Tibial artery (tissue), 4 donors: ENCODE results near the gene HERPUD2.

ENCODE experiments used
- DNase-seq, 2 donors: peaks; one replicate each; pipeline ENCODE4 v3.0.0-alpha.2; 2019
- H3K27ac ChIP-seq, 2 donors: fragments of 200-600 bp; sonication (generic) in 1 of 2; 1 replicate in 1 of 2; 2 replicates in 1 of 2; pipeline ENCODE4 v1.5.1; 2018 to 2019; ENCODE audit warnings: mild to moderate bottlenecking in 1 of 2
- H3K27me3 ChIP-seq, 2 donors: fragments of 200-600 bp; sonication (generic) in 1 of 2; one replicate each; pipeline versions ENCODE4 v1.5.1 to v1.6.0; 2016 to 2019
- H3K36me3 ChIP-seq, 3 donors: fragments of 200-600 bp; sonication (generic) in 2 of 3; one replicate each; pipeline ENCODE4 v1.5.1; 2016 to 2019; ENCODE audit warnings: mild to moderate bottlenecking in 2 of 3
- H3K4me1 ChIP-seq, 4 donors: fragments of 200-600 bp; sonication (generic) in 2 of 4; 1 replicate in 3 of 4; 2 replicates in 1 of 4; pipeline ENCODE4 v1.5.1; 2016 to 2019
- H3K4me3 ChIP-seq, 2 donors: fragments of 200-600 bp; sonication (generic) in 1 of 2; 1 replicate in 1 of 2; 2 replicates in 1 of 2; pipeline ENCODE4 v1.5.1; 2018 to 2019; ENCODE audit warnings: mild to moderate bottlenecking in 2 of 2
- H3K9me3 ChIP-seq, 3 donors: fragments of 200-600 bp; sonication (generic) in 1 of 3; one replicate each; pipeline ENCODE4 v1.5.1; 2016 to 2019
- intact Hi-C: fragments of 100-400 bp; cut with DNase I; formaldehyde crosslinking; loops from one replicate; pipeline ENCODE4 v1.15.0; 2023; ENCODE audit warnings: low total_unique reads
- TF ChIP-seq, protein P1 (sequence below), 2 experiments: fragments of 200-600 bp in 1 of 2; fragments of 450-650 bp in 1 of 2; IDR thresholded peaks; one replicate each; pipeline ENCODE4 v1.5.1; 2017 to 2019; ENCODE audit warnings: antibody characterized with exemption in 2 of 2, mild to moderate bottlenecking in 1 of 2, moderate library complexity in 1 of 2

Gene HERPUD2

DNA sequence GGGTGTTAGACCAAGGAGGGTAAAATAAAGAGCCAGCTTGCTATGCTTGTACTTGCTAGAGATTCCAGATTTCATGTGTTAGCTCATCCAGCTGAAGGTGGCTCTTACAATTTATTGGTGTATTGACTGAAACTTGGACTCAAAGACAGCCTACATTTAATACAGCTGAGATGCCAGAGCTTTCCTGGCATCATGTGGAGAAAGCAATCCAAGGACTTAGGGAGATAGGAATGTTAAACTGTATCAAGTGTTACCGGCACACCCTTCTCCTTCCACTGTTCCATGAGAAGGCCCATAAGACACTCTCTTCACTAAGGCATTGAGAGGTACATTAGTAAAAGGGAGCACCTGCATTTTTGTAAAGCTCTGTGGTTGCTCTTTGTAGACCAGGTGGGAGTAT lies 9.3 kb upstream of the HERPUD2 start:
- intact Hi-C loops: loop anchor here (10.0 kb wide), 2 partner anchors 281 to 441 kb away; no protein-coding TSS in a partner anchor
- no peak overlapping the region for H3K27ac ChIP-seq
- no peak for DNase-seq
- H3K9me3 ChIP-seq: no peaks in the 10 kb centered on the region
- no peak overlapping the region for H3K4me3 ChIP-seq
- TF ChIP-seq, protein P1, sequence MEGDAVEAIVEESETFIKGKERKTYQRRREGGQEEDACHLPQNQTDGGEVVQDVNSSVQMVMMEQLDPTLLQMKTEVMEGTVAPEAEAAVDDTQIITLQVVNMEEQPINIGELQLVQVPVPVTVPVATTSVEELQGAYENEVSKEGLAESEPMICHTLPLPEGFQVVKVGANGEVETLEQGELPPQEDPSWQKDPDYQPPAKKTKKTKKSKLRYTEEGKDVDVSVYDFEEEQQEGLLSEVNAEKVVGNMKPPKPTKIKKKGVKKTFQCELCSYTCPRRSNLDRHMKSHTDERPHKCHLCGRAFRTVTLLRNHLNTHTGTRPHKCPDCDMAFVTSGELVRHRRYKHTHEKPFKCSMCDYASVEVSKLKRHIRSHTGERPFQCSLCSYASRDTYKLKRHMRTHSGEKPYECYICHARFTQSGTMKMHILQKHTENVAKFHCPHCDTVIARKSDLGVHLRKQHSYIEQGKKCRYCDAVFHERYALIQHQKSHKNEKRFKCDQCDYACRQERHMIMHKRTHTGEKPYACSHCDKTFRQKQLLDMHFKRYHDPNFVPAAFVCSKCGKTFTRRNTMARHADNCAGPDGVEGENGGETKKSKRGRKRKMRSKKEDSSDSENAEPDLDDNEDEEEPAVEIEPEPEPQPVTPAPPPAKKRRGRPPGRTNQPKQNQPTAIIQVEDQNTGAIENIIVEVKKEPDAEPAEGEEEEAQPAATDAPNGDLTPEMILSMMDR (IDR thresholded peaks at IDR 0.05): no peak
- H3K4me1 ChIP-seq: no peaks in the 10 kb centered on the region
- H3K27me3 ChIP-seq: no peaks in the 10 kb centered on the region
- H3K36me3 ChIP-seq: no peaks in the 10 kb centered on the region

DNA sequence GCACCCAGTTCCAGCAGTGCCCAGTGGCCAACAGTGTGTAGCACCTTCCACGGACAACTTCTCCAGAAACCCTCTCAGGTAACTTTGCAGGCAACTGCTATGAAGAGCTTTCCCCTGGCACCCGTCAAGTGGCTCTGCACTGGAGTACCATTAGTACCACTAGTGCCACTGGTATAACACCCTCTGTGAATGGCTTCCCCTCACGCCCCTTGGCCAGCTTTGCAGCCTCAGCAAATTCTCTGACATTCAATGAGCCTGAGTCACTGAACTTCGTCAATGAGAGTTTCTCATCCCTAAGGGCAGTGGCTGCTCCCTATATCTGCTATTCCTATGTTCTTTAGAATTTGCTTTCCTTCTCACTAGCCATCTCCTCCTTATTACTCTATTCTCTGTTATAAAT lies 7.6 kb upstream of the HERPUD2 start:
- Histone ChIP-seq H3K27ac (no peak overlapping the region), H3K27me3 (no peaks in the 10 kb centered on the region), H3K36me3 (no peaks in the 10 kb centered on the region), H3K4me1 (no peaks in the 10 kb centered on the region), H3K9me3 (no peaks in the 10 kb centered on the region), H3K4me3 (no peak overlapping the region)
- DNase-seq: no peak
- TF ChIP-seq, protein P1 (IDR thresholded peaks at IDR 0.05): no peak
- intact Hi-C loops: loop anchor here (10.0 kb wide), 2 partner anchors 282 to 442 kb away; no protein-coding TSS in a partner anchor

GRCh38 chr7:35701287-35701900 lies 6.5 kb upstream of the HERPUD2 start:
- Histone ChIP-seq H3K36me3 (peaks cover 0 to 6% (median 0%) of the 10 kb centered on the region in 3 donors), H3K27ac (no peak overlapping the region), H3K27me3 (no peaks in the 10 kb centered on the region), H3K4me1 (peaks cover 0 to 2% (median 0%) of the 10 kb centered on the region in 4 donors), H3K4me3 (no peak overlapping the region), H3K9me3 (no peaks in the 10 kb centered on the region)
- intact Hi-C loops: loop anchor here (10.0 kb wide), 2 partner anchors 283 to 443 kb away; no protein-coding TSS in a partner anchor
- TF ChIP-seq, protein P1 (IDR thresholded peaks at IDR 0.05): no peak
- no peak for DNase-seq

- intact Hi-C loops: loop anchor here (10.0 kb wide), 2 partner anchors 284 to 444 kb away; no protein-coding TSS in a partner anchor
- Histone ChIP-seq H3K9me3 (no peaks in the 10 kb centered on the region), H3K27me3 (no peaks in the 10 kb centered on the region), H3K36me3 (peaks cover 0 to 6% (median 0%) of the 10 kb centered on the region in 3 donors), H3K27ac (no peak overlapping the region), H3K4me3 (no peak overlapping the region), H3K4me1 (peaks cover 0 to 7% (median 3%) of the 10 kb centered on the region in 4 donors)
- TF ChIP-seq, protein P1 (IDR thresholded peaks at IDR 0.05): no peak
- no peak for DNase-seq
Observed at GRCh38 chr7:35700865-35701264, 5.9 kb upstream of the HERPUD2 start.

DNA sequence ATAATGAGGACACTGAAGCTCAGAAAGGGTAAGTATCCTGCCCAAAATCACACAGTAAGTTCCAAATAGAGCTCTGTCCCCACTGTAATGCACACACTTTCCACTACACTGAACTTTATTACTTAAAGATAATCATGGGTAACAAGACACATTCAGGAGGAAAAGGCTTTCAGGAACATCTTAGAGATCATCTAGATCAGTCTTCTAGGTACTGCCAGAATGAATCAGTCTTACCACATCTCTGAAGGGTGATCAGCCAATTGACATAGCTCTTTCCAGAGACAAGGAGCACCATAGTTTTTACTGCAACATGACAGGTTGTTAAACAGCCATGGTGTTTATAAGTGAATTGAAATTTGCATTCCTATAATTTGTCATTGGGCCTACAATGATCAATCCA lies 5.4 kb upstream of the HERPUD2 start:
- Histone ChIP-seq H3K4me1 (peaks cover 0 to 12% (median 8%) of the 10 kb centered on the region in 4 donors), H3K27ac (no peak overlapping the region), H3K27me3 (no peaks in the 10 kb centered on the region), H3K4me3 (no peak overlapping the region), H3K9me3 (no peaks in the 10 kb centered on the region), H3K36me3 (peaks cover 0 to 6% (median 0%) of the 10 kb centered on the region in 3 donors)
- intact Hi-C loops: loop anchor here (10.0 kb wide), 2 partner anchors 284 to 444 kb away; no protein-coding TSS in a partner anchor
- TF ChIP-seq, protein P1 (IDR thresholded peaks at IDR 0.05): no peak
- no peak for DNase-seq
